PC-9 (cell line): ENCODE data around the gene CTBP2. TPM values are rescaled to one million over a fixed set of nuclear protein-coding genes. Genes with fewer than 3 reads are reported as not detected.

Experiments used
- BruUV-seq: library from RNA; stranded (reverse); fragments of 400-500 nt; replicated peaks from 2 replicates; lab custom pipeline; 2021; lab: Mats Ljungman, UMichigan
- CTCF ChIA-PET: fragments of 300-600 bp; sonication (Branson Sonifier 250); formaldehyde crosslinking; loops from one replicate; lab custom pipeline; 2022; ENCODE audit warnings: antibody characterized with exemption; lab: Charles Lee
- POLR2A ChIA-PET: fragments of 300-600 bp; sonication (Branson Sonifier 250); formaldehyde crosslinking; loops from one replicate; lab custom pipeline; 2022; ENCODE audit warnings: antibody characterized with exemption; ENCODE audit not compliant: unreplicated experiment; lab: Charles Lee
- DNase-seq, 2 experiments: peaks; one replicate each; pipeline versions ENCODE4 v3.0.0 to v3.0.0-alpha.2; 2015 to 2022; ENCODE audit warnings: mixed read lengths in 1 of 2
- H2AFZ ChIP-seq: fragments of 200-600 bp; sonication (generic); 2 replicates; pipeline ENCODE4 v1.8.1; 2017; ENCODE audit warnings: antibody characterized with exemption
- H3F3A ChIP-seq: fragments of 200-600 bp; sonication (generic); 2 replicates; pipeline ENCODE4 v1.8.1; 2017; ENCODE audit warnings: antibody characterized with exemption, mild to moderate bottlenecking, low read depth; ENCODE audit not compliant: insufficient read depth
- H3K27ac ChIP-seq: fragments of 200-600 bp; sonication (generic); 2 replicates; pipeline ENCODE4 v1.6.1; 2016; ENCODE audit warnings: mixed run types
- H3K27me3 ChIP-seq: fragments of 200-600 bp; sonication (generic); 2 replicates; pipeline ENCODE4 v1.6.1; 2016; ENCODE audit warnings: low read depth, mixed run types; ENCODE audit not compliant: insufficient read depth
- H3K36me3 ChIP-seq: fragments of 200-600 bp; sonication (generic); 2 replicates; pipeline ENCODE4 v1.6.1; 2016; ENCODE audit warnings: low read depth, mixed run types
- H3K4me1 ChIP-seq: fragments of 200-600 bp; sonication (generic); replicated peaks from 2 replicates; pipeline ENCODE4 v1.6.1; 2016; ENCODE audit warnings: mixed run types; ENCODE audit not compliant: insufficient read depth
- H3K4me2 ChIP-seq: fragments of 200-600 bp; sonication (generic); 2 replicates; pipeline ENCODE4 v1.6.1; 2017; ENCODE audit warnings: mixed run types
- H3K4me3 ChIP-seq: fragments of 200-600 bp; sonication (generic); 2 replicates; pipeline ENCODE4 v1.6.1; 2016; ENCODE audit warnings: mixed run types
- H3K79me2 ChIP-seq: fragments of 200-600 bp; sonication (generic); 2 replicates; pipeline ENCODE4 v1.6.1; 2017; ENCODE audit warnings: low read depth, mixed run types
- H3K9me2 ChIP-seq: fragments of 200-600 bp; sonication (generic); 2 replicates; pipeline ENCODE4 v1.8.1; 2017; ENCODE audit warnings: mild to moderate bottlenecking; ENCODE audit not compliant: insufficient read depth
- H3K9me3 ChIP-seq: fragments of 200-600 bp; sonication (generic); 2 replicates; pipeline ENCODE4 v1.8.1; 2016; ENCODE audit warnings: low read depth; ENCODE audit not compliant: insufficient read depth
- H4K20me1 ChIP-seq: fragments of 200-600 bp; sonication (generic); 2 replicates; pipeline ENCODE4 v1.8.1; 2017; ENCODE audit not compliant: insufficient read depth
- CTCF ChIP-seq: fragments of 200-600 bp; sonication (generic); conservative IDR thresholded peaks from 2 replicates; pipeline ENCODE4 v1.6.1; 2017; ENCODE audit warnings: mixed run types, antibody characterized with exemption, mild to moderate bottlenecking, moderate library complexity
- EZH2 ChIP-seq: fragments of 200-600 bp; sonication (generic); IDR thresholded peaks from 2 replicates; pipeline ENCODE4 v1.8.0; 2017; ENCODE audit warnings: antibody characterized with exemption, low read depth
- intact Hi-C: fragments of 100-400 bp; cut with micrococcal nuclease; formaldehyde crosslinking; loops from one replicate; pipeline ENCODE4 v1.10.0; 2022; ENCODE audit not compliant: unreplicated experiment
- microRNA-seq: library from miRNA; unstranded; fragments of <30 nt; microRNA quantifications from one replicate; pipeline ENCODE4 v1.2.0, GENCODE V29; 2021; ENCODE audit warnings: borderline number of aligned reads, borderline replicate concordance
- total RNA-seq: library from RNA; stranded (reverse); gene quantifications from 2 replicates; pipeline ENCODE4 v1.2.3, GENCODE V29; 2021

CTBP2 gene
- total RNA-seq, 1 experiment from 2014 or later: 60.5 TPM

GRCh38 chr10:124935946-124936345 is 224.4 kb downstream of the CTBP2 start:
- H3K9me3 ChIP-seq: no peaks in the 10 kb centered on the region
- no peaks in the 10 kb centered on the region for H3K4me1 ChIP-seq
- TF ChIP-seq CTCF (no peak), EZH2 (no peak)
- ChIA-PET CTCF (no interaction called here), POLR2A (no interaction called here)
- no peaks in the 10 kb centered on the region for H3F3A ChIP-seq
- H3K79me2 ChIP-seq: peaks cover 82% of the 10 kb centered on the region
- no peaks in the 10 kb centered on the region for H3K36me3 ChIP-seq
- H2AFZ ChIP-seq: no peak overlapping the region
- no peak overlapping the region for H3K4me2 ChIP-seq
- H3K27me3 ChIP-seq: no peaks in the 10 kb centered on the region
- no peak overlapping the region for H3K27ac ChIP-seq
- no peak for DNase-seq
- intact Hi-C loops: no loop called here
- no peaks in the 10 kb centered on the region for H3K9me2 ChIP-seq
- no TSS peak for BruUV-seq
- no peak overlapping the region for H3K4me3 ChIP-seq
- H4K20me1 ChIP-seq: peaks cover 38% of the 10 kb centered on the region

Small RNAs within 50 kb of the gene (microRNA-seq; reads per million reads assigned to microRNA genes)
- not detected for gene MIR4296

Other genes with a start within 250 kb of the CTBP2 start
- gene ZRANB1, start 218.4 kb downstream of the CTBP2 start, total RNA-seq: 9.9 and 10.9 TPM in 2 replicates